ENCODE measurements around the gene WNT7A.

DNA sequence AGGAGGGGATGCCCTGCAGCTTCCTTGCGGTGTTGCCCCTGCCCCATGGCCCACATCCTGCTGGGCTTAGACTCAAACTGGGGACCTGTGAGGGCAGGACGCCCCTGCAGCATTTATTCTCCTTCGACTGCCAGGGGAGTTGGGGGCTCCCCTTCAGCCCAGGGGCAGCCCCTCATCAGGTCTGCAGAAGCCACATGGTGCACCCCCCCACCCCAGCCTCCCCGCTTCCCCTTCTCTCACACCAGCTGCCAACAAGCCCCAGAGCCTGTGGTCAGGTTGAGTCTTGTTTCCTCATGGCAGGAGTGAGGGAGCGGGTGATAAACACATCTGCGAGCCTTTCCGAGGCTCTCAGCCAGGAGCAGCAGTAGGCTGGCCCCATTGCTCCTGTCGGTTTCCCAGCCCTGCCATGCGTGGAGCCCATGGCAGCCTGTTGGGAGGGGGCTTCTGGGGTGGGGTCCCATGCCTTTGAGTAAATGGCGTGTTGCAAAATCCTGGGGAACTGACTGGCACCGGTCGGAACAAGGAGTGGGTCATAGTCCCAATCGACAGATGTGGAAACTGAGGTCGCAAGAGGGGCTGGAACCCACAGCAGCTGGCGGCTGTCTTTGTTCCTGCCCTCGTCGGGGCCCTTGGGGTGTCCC lies 27.8 kb downstream of the WNT7A start:
- TF ChIP-seq POLR2A (IDR thresholded peaks at IDR 0.05) = no peak
- TF ChIP-seq, protein P1, sequence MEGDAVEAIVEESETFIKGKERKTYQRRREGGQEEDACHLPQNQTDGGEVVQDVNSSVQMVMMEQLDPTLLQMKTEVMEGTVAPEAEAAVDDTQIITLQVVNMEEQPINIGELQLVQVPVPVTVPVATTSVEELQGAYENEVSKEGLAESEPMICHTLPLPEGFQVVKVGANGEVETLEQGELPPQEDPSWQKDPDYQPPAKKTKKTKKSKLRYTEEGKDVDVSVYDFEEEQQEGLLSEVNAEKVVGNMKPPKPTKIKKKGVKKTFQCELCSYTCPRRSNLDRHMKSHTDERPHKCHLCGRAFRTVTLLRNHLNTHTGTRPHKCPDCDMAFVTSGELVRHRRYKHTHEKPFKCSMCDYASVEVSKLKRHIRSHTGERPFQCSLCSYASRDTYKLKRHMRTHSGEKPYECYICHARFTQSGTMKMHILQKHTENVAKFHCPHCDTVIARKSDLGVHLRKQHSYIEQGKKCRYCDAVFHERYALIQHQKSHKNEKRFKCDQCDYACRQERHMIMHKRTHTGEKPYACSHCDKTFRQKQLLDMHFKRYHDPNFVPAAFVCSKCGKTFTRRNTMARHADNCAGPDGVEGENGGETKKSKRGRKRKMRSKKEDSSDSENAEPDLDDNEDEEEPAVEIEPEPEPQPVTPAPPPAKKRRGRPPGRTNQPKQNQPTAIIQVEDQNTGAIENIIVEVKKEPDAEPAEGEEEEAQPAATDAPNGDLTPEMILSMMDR (IDR thresholded peaks at IDR 0.05) = no peak
